Measurements from ENCODE around the gene UBE2G1. TPM values are rescaled to one million over a fixed set of nuclear protein-coding genes. Genes with fewer than 3 reads are reported as not detected.

UBE2G1 gene
- total and polyA plus RNA-seq, 9 of the 15 experiments (the other 6 are each of a cell fraction or from before 2014, with no cell fraction given): 10.1 to 65.9 (median 29.7) TPM

- no peaks in the 10 kb centered on the region for H3K9me3 ChIP-seq (replicated peaks; ENCODE audit: control insufficient read depth, insufficient read depth, low read depth, low read length)
- no peak overlapping the region for H3K4me2 ChIP-seq (ENCODE audit: insufficient read depth, low read length)
- no TSS peak for BruUV-seq (replicated peaks)
- peaks cover 0 to 9% of the 10 kb centered on the region in 2 experiments; a peak in 1 of 5 replicates for H3K4me1 ChIP-seq (replicated peaks in 1 of 2; ENCODE audit: control insufficient read depth in 2 of 2, insufficient read depth in 2 of 2, low read length in 2 of 2)
- H3K9me1 ChIP-seq (ENCODE audit: control insufficient read depth, insufficient read depth, low read length): no peaks in the 10 kb centered on the region
- no peak overlapping the region for H2AFZ ChIP-seq (ENCODE audit: low read depth, low read length)
- no peak for ATAC-seq
- no peak for DNase-seq (ENCODE audit: extremely low read depth in 1 of 4, low spot score in 3 of 4)
- no peaks in the 10 kb centered on the region for H4K20me1 ChIP-seq (replicated peaks; ENCODE audit: control insufficient read depth, insufficient read depth, low read length)
- intact Hi-C loops (cut with micrococcal nuclease): no loop called here
- TF ChIP-seq SMAD4 (CRISPR knock-in tag; conservative IDR thresholded peaks at IDR 0.05) (no peak), HMG20B (CRISPR knock-in tag; IDR thresholded peaks at IDR 0.05) (no peak)
- 35% methylated on average over 8 of the region's 8 CpGs for WGBS (ENCODE audit: insufficient coverage, low coverage, missing lambda C conversion rate)
- ChIA-PET CTCF (ENCODE audit: low intra/inter-chr PET ratio) (no interaction called here), POLR2A (interaction anchor here (0.8 kb wide), 1 partner anchor 23 kb away, joined by 4 read pairs; the partner anchor contains the start of gene UBE2G1)
- in situ Hi-C loops (cut with MboI): no loop called here
- no peaks in the 10 kb centered on the region for H3K27me3 ChIP-seq (ENCODE audit: control insufficient read depth in 2 of 2, insufficient read depth in 2 of 2, low read length in 2 of 2)
- no peak overlapping the region for H3K4me3 ChIP-seq
- H3K79me2 ChIP-seq (ENCODE audit: control insufficient read depth, insufficient read depth, low read length): no peaks in the 10 kb centered on the region
- no peaks in the 10 kb centered on the region for H3K36me3 ChIP-seq (ENCODE audit: control insufficient read depth, insufficient read depth, low read length)
- FAIRE-seq: no peak
- no peak overlapping the region for H3K27ac ChIP-seq (ENCODE audit: extremely low read depth, low read depth, low read length)
- no peak overlapping the region for H3K9ac ChIP-seq (ENCODE audit: insufficient read depth in 1 of 2, low read depth in 2 of 2, low read length in 2 of 2)
These were observed 22.6 kb upstream of the UBE2G1 start for GRCh38 chr17:4389079-4389478.

- Histone ChIP-seq H3K36me3 (ENCODE audit: control insufficient read depth, insufficient read depth, low read length) (no peaks in the 10 kb centered on the region), H3K27me3 (ENCODE audit: control insufficient read depth in 2 of 2, insufficient read depth in 2 of 2, low read length in 2 of 2) (no peaks in the 10 kb centered on the region), H3K9me3 (replicated peaks; ENCODE audit: control insufficient read depth, insufficient read depth, low read depth, low read length) (no peaks in the 10 kb centered on the region), H3K9ac (ENCODE audit: insufficient read depth in 1 of 2, low read depth in 2 of 2, low read length in 2 of 2) (no peak overlapping the region), H3K79me2 (ENCODE audit: control insufficient read depth, insufficient read depth, low read length) (no peaks in the 10 kb centered on the region), H3K9me1 (ENCODE audit: control insufficient read depth, insufficient read depth, low read length) (no peaks in the 10 kb centered on the region), H3K4me2 (ENCODE audit: insufficient read depth, low read length) (no peak overlapping the region), H3K4me1 (replicated peaks in 1 of 2; ENCODE audit: control insufficient read depth in 2 of 2, insufficient read depth in 2 of 2, low read length in 2 of 2) (peaks cover 0 to 9% of the 10 kb centered on the region in 2 experiments; a peak in 1 of 5 replicates), H2AFZ (ENCODE audit: low read depth, low read length) (no peak overlapping the region), H3K27ac (ENCODE audit: extremely low read depth, low read depth, low read length) (no peak overlapping the region), H3K4me3 (no peak overlapping the region), H4K20me1 (replicated peaks; ENCODE audit: control insufficient read depth, insufficient read depth, low read length) (no peaks in the 10 kb centered on the region)
- POLR2A ChIA-PET: no interaction called here
- in situ Hi-C loops (cut with MboI) (no loop called here), intact Hi-C loops (cut with micrococcal nuclease) (no loop called here)
- DNase-seq (ENCODE audit: extremely low read depth in 1 of 4, low spot score in 3 of 4) (no peak), FAIRE-seq (no peak), ATAC-seq (no peak)
- 36% methylated on average over 5 of the region's 5 CpGs for WGBS (ENCODE audit: insufficient coverage, low coverage, missing lambda C conversion rate)
- no peak for TF ChIP-seq MCM3 (IDR thresholded peaks at IDR 0.05)
- BruUV-seq (replicated peaks): no TSS peak
- CTCF ChIA-PET (ENCODE audit: low intra/inter-chr PET ratio): no interaction called here
These were observed 20.7 kb upstream of the UBE2G1 start for GRCh38 chr17:4387137-4387536.

All from K562 (cell line).